GM23338 (cell line): Measurements from ENCODE around the gene REEP3.

Experiments used
- CREB1 ChIP-seq: fragments of 250-450 bp; sonication (Bioruptor Pico); IDR thresholded peaks from 2 replicates; pipeline ENCODE4 v1.5.0; 2020; ENCODE audit warnings: low read depth, mild to moderate bottlenecking, moderate library complexity
- EZH2 ChIP-seq: fragments of 200-600 bp; sonication (generic); IDR thresholded peaks from one replicate; pipeline ENCODE4 v1.8.0; 2017; ENCODE audit warnings: antibody characterized with exemption, mild to moderate bottlenecking, low read depth; ENCODE audit not compliant: unreplicated experiment
- EZH2phosphoT487 ChIP-seq: fragments of 200-600 bp; sonication (generic); IDR thresholded peaks from one replicate; pipeline ENCODE4 v1.8.1; 2018; ENCODE audit warnings: antibody characterized with exemption; ENCODE audit not compliant: unreplicated experiment
- JUNB ChIP-seq: IDR thresholded peaks from one replicate; pipeline ENCODE4 v1.6.1; 2016; ENCODE audit warnings: antibody characterized with exemption; ENCODE audit not compliant: unreplicated experiment
- POLR2AphosphoS5 ChIP-seq: IDR thresholded peaks from 2 replicates; pipeline ENCODE4 v1.6.1; 2016; ENCODE audit warnings: antibody characterized with exemption, low read depth
- STAT1 ChIP-seq: IDR thresholded peaks from one replicate; pipeline ENCODE4 v1.6.1; 2016; ENCODE audit warnings: antibody characterized with exemption; ENCODE audit not compliant: unreplicated experiment
- ZNF114 ChIP-seq: fragments of 250-450 bp; sonication (Bioruptor Pico); IDR thresholded peaks from 2 replicates; pipeline ENCODE4 v1.5.0; 2020; ENCODE audit warnings: mild to moderate bottlenecking, moderate library complexity
- ZNF331 ChIP-seq: fragments of 250-450 bp; sonication (Bioruptor Pico); IDR thresholded peaks from 2 replicates; pipeline ENCODE4 v1.5.0; 2020; ENCODE audit warnings: low read depth, mild to moderate bottlenecking, moderate library complexity
- TF ChIP-seq, protein P1 (sequence below), 2 experiments: fragments of 200-600 bp in 1 of 2; sonication (generic) in 1 of 2; conservative IDR thresholded peaks; 2 replicates each; pipeline versions ENCODE4 v1.5.1 to v1.6.1; 2016 to 2017; ENCODE audit warnings: antibody characterized with exemption in 2 of 2, low read depth in 2 of 2, mild to moderate bottlenecking in 2 of 2, moderate library complexity in 1 of 2
- TF ChIP-seq, protein P2 (sequence below): IDR thresholded peaks from one replicate; pipeline ENCODE4 v1.6.1; 2018; ENCODE audit warnings: antibody characterized with exemption; ENCODE audit not compliant: unreplicated experiment

DNA sequence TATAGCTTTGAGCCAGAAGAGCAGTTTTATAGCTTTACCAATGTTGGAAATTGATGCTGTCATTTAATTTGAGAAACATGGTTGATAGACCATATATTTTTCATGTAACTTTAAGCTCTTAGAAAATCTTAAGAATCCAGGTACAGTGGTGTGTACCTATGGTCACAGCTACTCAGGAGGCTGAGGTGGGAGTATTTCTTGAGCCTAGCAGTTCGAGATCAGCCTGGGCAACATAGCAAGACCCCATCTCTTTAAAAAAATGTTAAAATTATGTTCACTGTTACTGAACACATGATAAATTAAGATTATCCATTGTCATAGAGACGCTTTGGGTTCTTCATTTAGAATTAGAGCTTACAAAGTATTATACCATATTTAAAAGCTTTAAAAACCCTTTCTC, 18.2 kb downstream of the REEP3 start:
- TF ChIP-seq, protein P1, sequence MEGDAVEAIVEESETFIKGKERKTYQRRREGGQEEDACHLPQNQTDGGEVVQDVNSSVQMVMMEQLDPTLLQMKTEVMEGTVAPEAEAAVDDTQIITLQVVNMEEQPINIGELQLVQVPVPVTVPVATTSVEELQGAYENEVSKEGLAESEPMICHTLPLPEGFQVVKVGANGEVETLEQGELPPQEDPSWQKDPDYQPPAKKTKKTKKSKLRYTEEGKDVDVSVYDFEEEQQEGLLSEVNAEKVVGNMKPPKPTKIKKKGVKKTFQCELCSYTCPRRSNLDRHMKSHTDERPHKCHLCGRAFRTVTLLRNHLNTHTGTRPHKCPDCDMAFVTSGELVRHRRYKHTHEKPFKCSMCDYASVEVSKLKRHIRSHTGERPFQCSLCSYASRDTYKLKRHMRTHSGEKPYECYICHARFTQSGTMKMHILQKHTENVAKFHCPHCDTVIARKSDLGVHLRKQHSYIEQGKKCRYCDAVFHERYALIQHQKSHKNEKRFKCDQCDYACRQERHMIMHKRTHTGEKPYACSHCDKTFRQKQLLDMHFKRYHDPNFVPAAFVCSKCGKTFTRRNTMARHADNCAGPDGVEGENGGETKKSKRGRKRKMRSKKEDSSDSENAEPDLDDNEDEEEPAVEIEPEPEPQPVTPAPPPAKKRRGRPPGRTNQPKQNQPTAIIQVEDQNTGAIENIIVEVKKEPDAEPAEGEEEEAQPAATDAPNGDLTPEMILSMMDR (conservative IDR thresholded peaks at IDR 0.05; ENCODE audit: low read depth in 2 of 2): no peak
- TF ChIP-seq EZH2 (no peak), ZNF114 (CRISPR knock-in tag) (no peak), EZH2phosphoT487 (no peak), JUNB (no peak), CREB1 (no peak), POLR2AphosphoS5 (no peak), STAT1 (no peak), ZNF331 (CRISPR knock-in tag) (no peak)
- TF ChIP-seq, protein P2, sequence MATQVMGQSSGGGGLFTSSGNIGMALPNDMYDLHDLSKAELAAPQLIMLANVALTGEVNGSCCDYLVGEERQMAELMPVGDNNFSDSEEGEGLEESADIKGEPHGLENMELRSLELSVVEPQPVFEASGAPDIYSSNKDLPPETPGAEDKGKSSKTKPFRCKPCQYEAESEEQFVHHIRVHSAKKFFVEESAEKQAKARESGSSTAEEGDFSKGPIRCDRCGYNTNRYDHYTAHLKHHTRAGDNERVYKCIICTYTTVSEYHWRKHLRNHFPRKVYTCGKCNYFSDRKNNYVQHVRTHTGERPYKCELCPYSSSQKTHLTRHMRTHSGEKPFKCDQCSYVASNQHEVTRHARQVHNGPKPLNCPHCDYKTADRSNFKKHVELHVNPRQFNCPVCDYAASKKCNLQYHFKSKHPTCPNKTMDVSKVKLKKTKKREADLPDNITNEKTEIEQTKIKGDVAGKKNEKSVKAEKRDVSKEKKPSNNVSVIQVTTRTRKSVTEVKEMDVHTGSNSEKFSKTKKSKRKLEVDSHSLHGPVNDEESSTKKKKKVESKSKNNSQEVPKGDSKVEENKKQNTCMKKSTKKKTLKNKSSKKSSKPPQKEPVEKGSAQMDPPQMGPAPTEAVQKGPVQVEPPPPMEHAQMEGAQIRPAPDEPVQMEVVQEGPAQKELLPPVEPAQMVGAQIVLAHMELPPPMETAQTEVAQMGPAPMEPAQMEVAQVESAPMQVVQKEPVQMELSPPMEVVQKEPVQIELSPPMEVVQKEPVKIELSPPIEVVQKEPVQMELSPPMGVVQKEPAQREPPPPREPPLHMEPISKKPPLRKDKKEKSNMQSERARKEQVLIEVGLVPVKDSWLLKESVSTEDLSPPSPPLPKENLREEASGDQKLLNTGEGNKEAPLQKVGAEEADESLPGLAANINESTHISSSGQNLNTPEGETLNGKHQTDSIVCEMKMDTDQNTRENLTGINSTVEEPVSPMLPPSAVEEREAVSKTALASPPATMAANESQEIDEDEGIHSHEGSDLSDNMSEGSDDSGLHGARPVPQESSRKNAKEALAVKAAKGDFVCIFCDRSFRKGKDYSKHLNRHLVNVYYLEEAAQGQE: no peak
